ENCODE data around the gene COA1. TPM values are rescaled to one million over a fixed set of nuclear protein-coding genes. Genes with fewer than 3 reads are reported as not detected.

Gene COA1
- total and polyA plus RNA-seq, 2 donors (not counting 1 experiment from before 2014, with no cell fraction given): 28.7 to 72.7 TPM

DNA sequence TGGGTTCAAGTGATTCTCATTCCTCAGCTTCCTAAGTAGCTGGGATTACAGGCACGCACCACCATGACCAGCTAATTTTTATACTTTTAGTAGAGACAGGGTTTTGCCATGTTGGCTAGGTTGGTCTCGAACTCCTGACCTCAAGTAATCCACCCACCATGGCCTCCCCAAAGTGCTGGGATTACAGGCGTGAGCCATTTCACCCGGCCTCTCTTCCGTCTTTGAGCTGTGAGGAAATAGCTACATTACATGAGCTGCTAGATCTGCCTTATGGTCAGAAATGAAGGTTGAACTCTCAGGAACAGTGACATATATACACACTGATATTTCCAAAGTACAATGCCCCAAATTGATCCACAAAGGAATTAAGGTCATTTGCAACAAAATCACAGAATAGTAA is 31.5 kb upstream of the COA1 start:
- H3K36me3 ChIP-seq (replicated peaks in 1 of 2; ENCODE audit: control extremely low read depth in 1 of 2, control insufficient read depth in 1 of 2, extremely low read depth in 1 of 2, insufficient read depth in 2 of 2, low read length in 1 of 2): no peaks in the 10 kb centered on the region
- H3K4me3 ChIP-seq (ENCODE audit: control extremely low read depth in 1 of 5, extremely low read depth in 1 of 5, insufficient read depth in 1 of 5, low read depth in 2 of 5, low read length in 4 of 5): no peak overlapping the region
- Mint-ChIP-seq H3K27me3 (peaks cover 8% of the 10 kb centered on the region), H3K4me3 (no peak overlapping the region), H3K9me3 (ENCODE audit: insufficient read depth) (no peaks in the 10 kb centered on the region), H3K4me1 (peaks cover 41% of the 10 kb centered on the region), H3K27ac (no peak overlapping the region)
- ChIA-PET CTCF (interaction anchor here (0.7 to 3.1 kb wide), 4 partner anchors 48 to 179 kb away, joined by 3 to 12 read pairs (median 4); partner anchors contain the start of gene STK17A), POLR2A (interaction anchor here (0.6 to 0.7 kb wide), 2 partner anchors 108 to 278 kb away, joined by 3 to 7 read pairs; no protein-coding TSS in a partner anchor)
- DNase-seq (no peak), ATAC-seq (ENCODE audit: low read depth) (no peak)
- H3K27me3 ChIP-seq (replicated peaks in 1 of 4; ENCODE audit: control extremely low read depth in 1 of 4, control insufficient read depth in 3 of 4, insufficient read depth in 4 of 4, low read length in 3 of 4): peaks cover 0 to 7% (median 3%) of the 10 kb centered on the region in 4 experiments
- intact Hi-C loops (cut with micrococcal nuclease): no loop called here
- no CpG with 5 or more reads among the region's 5 CpGs for WGBS (ENCODE audit: insufficient coverage)
- H2AFZ ChIP-seq (ENCODE audit: insufficient read depth, low read depth, low read length, poor library complexity, severe bottlenecking): no peak overlapping the region
- no peak overlapping the region for H3K9ac ChIP-seq (ENCODE audit: low read length)
- H3K4me1 ChIP-seq (ENCODE audit: control insufficient read depth in 2 of 2, insufficient read depth in 2 of 2, low read length in 2 of 2): peaks cover 19 to 24% of the 10 kb centered on the region in 2 donors
- no peaks in the 10 kb centered on the region for H4K20me1 ChIP-seq (ENCODE audit: control insufficient read depth, insufficient read depth, low read length, poor library complexity, severe bottlenecking)
- no peak overlapping the region for H3K27ac ChIP-seq (ENCODE audit: low read length in 2 of 2)
- TF ChIP-seq CTCF (IDR thresholded peaks at IDR 0.05) (no peak), EZH2 (IDR thresholded peaks at IDR 0.05; ENCODE audit: borderline replicate concordance, insufficient read depth, low read depth, low read length, poor library complexity, severe bottlenecking) (no peak)
- no peak overlapping the region for H3K4me2 ChIP-seq (replicated peaks; ENCODE audit: low read depth, low read length, poor library complexity, severe bottlenecking)
- H3K9me3 ChIP-seq (ENCODE audit: control extremely low read depth in 1 of 3, control insufficient read depth in 2 of 3, insufficient read depth in 1 of 3, low read length in 2 of 3): peaks cover 0 to 2% (median 0%) of the 10 kb centered on the region in 3 donors
- no peaks in the 10 kb centered on the region for H3K79me2 ChIP-seq (ENCODE audit: control insufficient read depth, insufficient read depth, low read length)
